IPS DF 4.7 (cell line): ENCODE measurements around the gene PTPRJ.
"Not testable (repeated sequence)": the region's sequence is repeated elsewhere in the genome, so short reads cannot be mapped to it uniquely, and the experiment has no call there.

Experiments
- DNase-seq: peaks from one replicate; pipeline ENCODE4 v3.0.0-alpha.2; 2013; ENCODE audit warnings: low spot score; ENCODE audit errors: extremely low read depth

PTPRJ gene

GRCh38 chr11:48111891-48112290 is 131.5 kb downstream of the PTPRJ start:
- DNase-seq = no peak

GRCh38 chr11:48114740-48115139 is 134.4 kb downstream of the PTPRJ start:
- no peak for DNase-seq

GRCh38 chr11:48116437-48117228 is 136.3 kb downstream of the PTPRJ start:
- DNase-seq = no peak

GRCh38 chr11:48122246-48122645 is 141.9 kb downstream of the PTPRJ start:
- DNase-seq = no peak

GRCh38 chr11:48122656-48123055 is 142.3 kb downstream of the PTPRJ start:
- no peak for DNase-seq

- no peak for DNase-seq
Observed at GRCh38 chr11:48123254-48123875, 143.0 kb downstream of the PTPRJ start.

GRCh38 chr11:48123934-48124755 is 143.8 kb downstream of the PTPRJ start:
- DNase-seq = no peak

GRCh38 chr11:48124880-48125279 is 144.5 kb downstream of the PTPRJ start:
- no peak for DNase-seq

- DNase-seq = no peak
Observed at GRCh38 chr11:48125866-48126265, 145.5 kb downstream of the PTPRJ start.

- DNase-seq = no peak
Observed at GRCh38 chr11:48127521-48128183, 147.3 kb downstream of the PTPRJ start.

- DNase-seq = no peak
Observed at GRCh38 chr11:48129697-48130395, 149.5 kb downstream of the PTPRJ start.

- DNase-seq = no peak
Observed at GRCh38 chr11:48134221-48134922, 154.0 kb downstream of the PTPRJ start.

GRCh38 chr11:48138222-48138621 is 157.9 kb downstream of the PTPRJ start:
- no peak for DNase-seq

GRCh38 chr11:48139896-48140295 is 159.5 kb downstream of the PTPRJ start:
- DNase-seq = not testable (repeated sequence)

GRCh38 chr11:48141475-48142122 is 161.2 kb downstream of the PTPRJ start:
- DNase-seq = no peak

- no peak for DNase-seq
Observed at GRCh38 chr11:48142889-48143288, 162.5 kb downstream of the PTPRJ start.

- DNase-seq = no peak
Observed at GRCh38 chr11:48148749-48149148, 168.4 kb downstream of the PTPRJ start.

- DNase-seq = no peak
Observed at GRCh38 chr11:48150213-48150612, 169.9 kb downstream of the PTPRJ start.

GRCh38 chr11:48154151-48154550 is 173.8 kb downstream of the PTPRJ start:
- no peak for DNase-seq
